ENCODE data around the gene CPVL. TPM values are rescaled to one million over a fixed set of nuclear protein-coding genes. Genes with fewer than 3 reads are reported as not detected.

CPVL gene
- total RNA-seq, 1 donor from 2014 or later, result 49.4 TPM

- Histone ChIP-seq H3K27ac (peak overlapping the region; percentile 74), H3K27me3 (ENCODE audit: low read depth) (no peaks in the 10 kb centered on the region), H3K36me3 (no peaks in the 10 kb centered on the region), H3K4me1 (peaks cover 36% of the 10 kb centered on the region), H3K9me3 (no peaks in the 10 kb centered on the region), H3K4me3 (peak overlapping the region; percentile 42)
- DNase-seq (no peak), ATAC-seq (peak in 1 of 2 donors; percentile 54)
- no peak for TF ChIP-seq CTCF (IDR thresholded peaks at IDR 0.05)
- intact Hi-C loops (cut with DNase I), result no loop called here
Measured at GRCh38 chr7:29091715-29092114, 54.6 kb downstream of the CPVL start.

GRCh38 chr7:29090836-29091601 lies 55.3 kb downstream of the CPVL start:
- Histone ChIP-seq H3K9me3 (no peaks in the 10 kb centered on the region), H3K27ac (peak overlapping the region; percentile 74), H3K4me1 (peaks cover 36% of the 10 kb centered on the region), H3K36me3 (no peaks in the 10 kb centered on the region), H3K27me3 (ENCODE audit: low read depth) (no peaks in the 10 kb centered on the region), H3K4me3 (peak overlapping the region; percentile 42)
- intact Hi-C loops (cut with DNase I), result no loop called here
- no peak for DNase-seq
- TF ChIP-seq CTCF (IDR thresholded peaks at IDR 0.05), result no peak
- peak; percentile 53 to 67 for ATAC-seq

- H3K4me1 ChIP-seq, result peaks cover 33% of the 10 kb centered on the region
- H3K9me3 ChIP-seq, result no peaks in the 10 kb centered on the region
- no peak for ATAC-seq
Measured at GRCh38 chr7:29090151-29090805, 56.1 kb downstream of the CPVL start.

GRCh38 chr7:29087840-29088170 lies 58.5 kb downstream of the CPVL start:
- no peak for TF ChIP-seq CTCF (IDR thresholded peaks at IDR 0.05)
- H3K9me3 ChIP-seq, result no peaks in the 10 kb centered on the region
- ATAC-seq, result no peak
- no peak overlapping the region for H3K4me3 ChIP-seq
- intact Hi-C loops (cut with DNase I), result no loop called here
- no peak for DNase-seq
- H3K27me3 ChIP-seq (ENCODE audit: low read depth), result no peaks in the 10 kb centered on the region
- no peaks in the 10 kb centered on the region for H3K36me3 ChIP-seq
- peak overlapping the region; percentile 8 for H3K27ac ChIP-seq
- peaks cover 29% of the 10 kb centered on the region for H3K4me1 ChIP-seq

More at GRCh38 chr7:29090151-29090805, 56.1 kb downstream of the CPVL start:
- Histone ChIP-seq H3K36me3 (no peaks in the 10 kb centered on the region), H3K27me3 (ENCODE audit: low read depth) (no peaks in the 10 kb centered on the region), H3K4me3 (peak overlapping the region; percentile 42), H3K27ac (no peak overlapping the region)
- no peak for TF ChIP-seq CTCF (IDR thresholded peaks at IDR 0.05)
- no peak for DNase-seq
- intact Hi-C loops (cut with DNase I), result no loop called here

GRCh38 chr7:29086545-29086944 lies 59.8 kb downstream of the CPVL start:
- Histone ChIP-seq H3K9me3 (no peaks in the 10 kb centered on the region), H3K36me3 (no peaks in the 10 kb centered on the region), H3K4me3 (no peak overlapping the region), H3K27ac (no peak overlapping the region), H3K27me3 (ENCODE audit: low read depth) (no peaks in the 10 kb centered on the region), H3K4me1 (peaks cover 24% of the 10 kb centered on the region)
- ATAC-seq, result no peak
- no peak for DNase-seq
- TF ChIP-seq CTCF (IDR thresholded peaks at IDR 0.05), result no peak
- intact Hi-C loops (cut with DNase I), result no loop called here
